GM23338 (cell line): ENCODE measurements around the gene UXS1.

Source experiments
- CREB1 ChIP-seq: fragments of 250-450 bp; sonication (Bioruptor Pico); IDR thresholded peaks from 2 replicates; pipeline ENCODE4 v1.5.0; 2020; ENCODE audit warnings: low read depth, mild to moderate bottlenecking, moderate library complexity
- EZH2 ChIP-seq: fragments of 200-600 bp; sonication (generic); IDR thresholded peaks from one replicate; pipeline ENCODE4 v1.8.0; 2017; ENCODE audit warnings: antibody characterized with exemption, mild to moderate bottlenecking, low read depth; ENCODE audit not compliant: unreplicated experiment
- EZH2phosphoT487 ChIP-seq: fragments of 200-600 bp; sonication (generic); IDR thresholded peaks from one replicate; pipeline ENCODE4 v1.8.1; 2018; ENCODE audit warnings: antibody characterized with exemption; ENCODE audit not compliant: unreplicated experiment
- JUNB ChIP-seq: IDR thresholded peaks from one replicate; pipeline ENCODE4 v1.6.1; 2016; ENCODE audit warnings: antibody characterized with exemption; ENCODE audit not compliant: unreplicated experiment
- NANOG ChIP-seq: IDR thresholded peaks from 2 replicates; pipeline ENCODE4 v1.6.1; 2016; ENCODE audit warnings: antibody characterized with exemption, borderline replicate concordance
- POLR2AphosphoS5 ChIP-seq: IDR thresholded peaks from 2 replicates; pipeline ENCODE4 v1.6.1; 2016; ENCODE audit warnings: antibody characterized with exemption, low read depth
- REST ChIP-seq: IDR thresholded peaks from one replicate; pipeline ENCODE4 v1.6.1; 2018; ENCODE audit warnings: antibody characterized with exemption; ENCODE audit not compliant: unreplicated experiment
- ZNF331 ChIP-seq: fragments of 250-450 bp; sonication (Bioruptor Pico); IDR thresholded peaks from 2 replicates; pipeline ENCODE4 v1.5.0; 2020; ENCODE audit warnings: low read depth, mild to moderate bottlenecking, moderate library complexity
- TF ChIP-seq, protein P1 (sequence below), 2 experiments: fragments of 200-600 bp in 1 of 2; sonication (generic) in 1 of 2; conservative IDR thresholded peaks; 2 replicates each; pipeline versions ENCODE4 v1.5.1 to v1.6.1; 2016 to 2017; ENCODE audit warnings: antibody characterized with exemption in 2 of 2, low read depth in 2 of 2, mild to moderate bottlenecking in 2 of 2, moderate library complexity in 1 of 2
- TF ChIP-seq, protein P2 (sequence below): fragments of 250-450 bp; sonication (Bioruptor Pico); IDR thresholded peaks from 2 replicates; pipeline ENCODE4 v1.5.0; 2020; ENCODE audit warnings: mild to moderate bottlenecking, moderate library complexity

DNA sequence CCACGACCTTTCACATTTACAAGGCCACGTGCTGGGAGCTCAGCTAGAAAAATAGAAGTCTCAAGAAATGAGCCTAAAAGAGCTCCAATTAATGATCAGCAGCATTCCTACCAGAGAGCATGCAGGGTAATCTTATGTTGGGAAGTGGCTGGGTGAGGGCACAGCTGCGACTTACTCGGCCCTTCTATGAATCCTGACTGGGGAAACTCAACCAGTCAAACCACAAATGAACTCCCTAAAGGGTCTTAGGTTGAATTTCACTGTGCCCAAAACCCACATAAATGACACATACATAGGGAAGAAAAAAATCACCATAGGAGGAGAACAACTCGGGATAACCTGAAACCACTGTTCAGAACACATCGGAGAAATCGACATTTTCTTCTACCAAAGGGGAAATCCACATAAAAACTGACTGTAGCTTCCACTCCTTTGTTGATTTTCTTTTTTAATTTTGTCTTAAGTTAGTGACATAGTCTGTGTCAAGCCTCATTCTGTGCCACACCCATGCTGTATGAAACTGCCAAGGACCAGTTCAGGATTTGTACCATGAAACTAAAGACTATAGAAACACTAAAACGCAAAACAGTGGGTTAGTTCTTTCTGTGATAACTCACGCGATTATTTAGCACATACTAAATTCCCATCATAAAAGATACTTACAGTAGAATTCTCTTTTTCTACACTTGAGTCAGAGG is 54.7 kb downstream of the UXS1 start:
- no peak for TF ChIP-seq POLR2AphosphoS5
- TF ChIP-seq, protein P1, sequence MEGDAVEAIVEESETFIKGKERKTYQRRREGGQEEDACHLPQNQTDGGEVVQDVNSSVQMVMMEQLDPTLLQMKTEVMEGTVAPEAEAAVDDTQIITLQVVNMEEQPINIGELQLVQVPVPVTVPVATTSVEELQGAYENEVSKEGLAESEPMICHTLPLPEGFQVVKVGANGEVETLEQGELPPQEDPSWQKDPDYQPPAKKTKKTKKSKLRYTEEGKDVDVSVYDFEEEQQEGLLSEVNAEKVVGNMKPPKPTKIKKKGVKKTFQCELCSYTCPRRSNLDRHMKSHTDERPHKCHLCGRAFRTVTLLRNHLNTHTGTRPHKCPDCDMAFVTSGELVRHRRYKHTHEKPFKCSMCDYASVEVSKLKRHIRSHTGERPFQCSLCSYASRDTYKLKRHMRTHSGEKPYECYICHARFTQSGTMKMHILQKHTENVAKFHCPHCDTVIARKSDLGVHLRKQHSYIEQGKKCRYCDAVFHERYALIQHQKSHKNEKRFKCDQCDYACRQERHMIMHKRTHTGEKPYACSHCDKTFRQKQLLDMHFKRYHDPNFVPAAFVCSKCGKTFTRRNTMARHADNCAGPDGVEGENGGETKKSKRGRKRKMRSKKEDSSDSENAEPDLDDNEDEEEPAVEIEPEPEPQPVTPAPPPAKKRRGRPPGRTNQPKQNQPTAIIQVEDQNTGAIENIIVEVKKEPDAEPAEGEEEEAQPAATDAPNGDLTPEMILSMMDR (conservative IDR thresholded peaks at IDR 0.05; ENCODE audit: low read depth in 2 of 2) = no peak
- TF ChIP-seq CREB1 (CRISPR knock-in tag) = no peak
- no peak for TF ChIP-seq EZH2
- TF ChIP-seq ZNF331 = no peak
- no peak for TF ChIP-seq JUNB
- no peak for TF ChIP-seq REST
- TF ChIP-seq, protein P2, sequence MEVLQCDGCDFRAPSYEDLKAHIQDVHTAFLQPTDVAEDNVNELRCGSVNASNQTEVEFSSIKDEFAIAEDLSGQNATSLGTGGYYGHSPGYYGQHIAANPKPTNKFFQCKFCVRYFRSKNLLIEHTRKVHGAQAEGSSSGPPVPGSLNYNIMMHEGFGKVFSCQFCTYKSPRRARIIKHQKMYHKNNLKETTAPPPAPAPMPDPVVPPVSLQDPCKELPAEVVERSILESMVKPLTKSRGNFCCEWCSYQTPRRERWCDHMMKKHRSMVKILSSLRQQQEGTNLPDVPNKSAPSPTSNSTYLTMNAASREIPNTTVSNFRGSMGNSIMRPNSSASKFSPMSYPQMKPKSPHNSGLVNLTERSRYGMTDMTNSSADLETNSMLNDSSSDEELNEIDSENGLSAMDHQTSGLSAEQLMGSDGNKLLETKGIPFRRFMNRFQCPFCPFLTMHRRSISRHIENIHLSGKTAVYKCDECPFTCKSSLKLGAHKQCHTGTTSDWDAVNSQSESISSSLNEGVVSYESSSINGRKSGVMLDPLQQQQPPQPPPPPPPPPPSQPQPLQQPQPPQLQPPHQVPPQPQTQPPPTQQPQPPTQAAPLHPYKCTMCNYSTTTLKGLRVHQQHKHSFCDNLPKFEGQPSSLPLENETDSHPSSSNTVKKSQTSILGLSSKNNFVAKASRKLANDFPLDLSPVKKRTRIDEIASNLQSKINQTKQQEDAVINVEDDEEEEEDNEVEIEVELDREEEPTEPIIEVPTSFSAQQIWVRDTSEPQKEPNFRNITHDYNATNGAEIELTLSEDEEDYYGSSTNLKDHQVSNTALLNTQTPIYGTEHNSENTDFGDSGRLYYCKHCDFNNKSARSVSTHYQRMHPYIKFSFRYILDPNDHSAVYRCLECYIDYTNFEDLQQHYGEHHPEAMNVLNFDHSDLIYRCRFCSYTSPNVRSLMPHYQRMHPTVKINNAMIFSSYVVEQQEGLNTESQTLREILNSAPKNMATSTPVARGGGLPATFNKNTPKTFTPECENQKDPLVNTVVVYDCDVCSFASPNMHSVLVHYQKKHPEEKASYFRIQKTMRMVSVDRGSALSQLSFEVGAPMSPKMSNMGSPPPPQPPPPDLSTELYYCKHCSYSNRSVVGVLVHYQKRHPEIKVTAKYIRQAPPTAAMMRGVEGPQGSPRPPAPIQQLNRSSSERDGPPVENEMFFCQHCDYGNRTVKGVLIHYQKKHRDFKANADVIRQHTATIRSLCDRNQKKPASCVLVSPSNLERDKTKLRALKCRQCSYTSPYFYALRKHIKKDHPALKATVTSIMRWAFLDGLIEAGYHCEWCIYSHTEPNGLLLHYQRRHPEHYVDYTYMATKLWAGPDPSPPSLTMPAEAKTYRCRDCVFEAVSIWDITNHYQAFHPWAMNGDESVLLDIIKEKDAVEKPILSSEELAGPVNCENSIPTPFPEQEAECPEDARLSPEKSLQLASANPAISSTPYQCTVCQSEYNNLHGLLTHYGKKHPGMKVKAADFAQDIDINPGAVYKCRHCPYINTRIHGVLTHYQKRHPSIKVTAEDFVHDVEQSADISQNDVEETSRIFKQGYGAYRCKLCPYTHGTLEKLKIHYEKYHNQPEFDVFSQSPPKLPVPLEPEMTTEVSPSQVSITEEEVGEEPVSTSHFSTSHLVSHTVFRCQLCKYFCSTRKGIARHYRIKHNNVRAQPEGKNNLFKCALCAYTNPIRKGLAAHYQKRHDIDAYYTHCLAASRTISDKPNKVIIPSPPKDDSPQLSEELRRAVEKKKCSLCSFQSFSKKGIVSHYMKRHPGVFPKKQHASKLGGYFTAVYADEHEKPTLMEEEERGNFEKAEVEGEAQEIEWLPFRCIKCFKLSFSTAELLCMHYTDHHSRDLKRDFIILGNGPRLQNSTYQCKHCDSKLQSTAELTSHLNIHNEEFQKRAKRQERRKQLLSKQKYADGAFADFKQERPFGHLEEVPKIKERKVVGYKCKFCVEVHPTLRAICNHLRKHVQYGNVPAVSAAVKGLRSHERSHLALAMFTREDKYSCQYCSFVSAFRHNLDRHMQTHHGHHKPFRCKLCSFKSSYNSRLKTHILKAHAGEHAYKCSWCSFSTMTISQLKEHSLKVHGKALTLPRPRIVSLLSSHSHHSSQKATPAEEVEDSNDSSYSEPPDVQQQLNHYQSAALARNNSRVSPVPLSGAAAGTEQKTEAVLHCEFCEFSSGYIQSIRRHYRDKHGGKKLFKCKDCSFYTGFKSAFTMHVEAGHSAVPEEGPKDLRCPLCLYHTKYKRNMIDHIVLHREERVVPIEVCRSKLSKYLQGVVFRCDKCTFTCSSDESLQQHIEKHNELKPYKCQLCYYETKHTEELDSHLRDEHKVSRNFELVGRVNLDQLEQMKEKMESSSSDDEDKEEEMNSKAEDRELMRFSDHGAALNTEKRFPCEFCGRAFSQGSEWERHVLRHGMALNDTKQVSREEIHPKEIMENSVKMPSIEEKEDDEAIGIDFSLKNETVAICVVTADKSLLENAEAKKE (CRISPR knock-in tag) = no peak
- TF ChIP-seq EZH2phosphoT487 = no peak
- TF ChIP-seq NANOG = no peak
